Retina (tissue), 1 donor: ENCODE data around the gene ZRANB3.
A peak's percentile ranks its signal among the peaks of the same experiment; 100 is the strongest.
"Not testable (repeated sequence)": the region's sequence is repeated elsewhere in the genome, so short reads cannot be mapped to it uniquely, and the experiment has no call there.

Experiments
- DNase-seq: peaks from one replicate; pipeline ENCODE4 v3.0.0-alpha.2; 2016

The ZRANB3 gene

GRCh38 chr2:135318808-135319207, 212.2 kb downstream of the ZRANB3 start:
- DNase-seq = no peak

GRCh38 chr2:135317375-135317774, 213.6 kb downstream of the ZRANB3 start:
- DNase-seq = no peak

GRCh38 chr2:135311962-135312361, 219.1 kb downstream of the ZRANB3 start:
- DNase-seq = no peak

GRCh38 chr2:135311268-135311667, 219.8 kb downstream of the ZRANB3 start:
- DNase-seq = no peak

GRCh38 chr2:135304694-135305093, 226.3 kb downstream of the ZRANB3 start:
- no peak for DNase-seq

- no peak for DNase-seq
Measured at GRCh38 chr2:135299658-135300244, 231.3 kb downstream of the ZRANB3 start.

GRCh38 chr2:135299165-135299564, 231.9 kb downstream of the ZRANB3 start:
- peak; percentile 3 for DNase-seq

- DNase-seq = not testable (repeated sequence)
Measured at GRCh38 chr2:135287121-135287520, 243.9 kb downstream of the ZRANB3 start.

- no peak for DNase-seq
Measured at GRCh38 chr2:135285391-135285790, 245.6 kb downstream of the ZRANB3 start.

- no peak for DNase-seq
Measured at GRCh38 chr2:135281379-135281778, 249.6 kb downstream of the ZRANB3 start.

GRCh38 chr2:135279209-135279608, 251.8 kb downstream of the ZRANB3 start:
- DNase-seq = no peak

GRCh38 chr2:135276525-135276924, 254.5 kb downstream of the ZRANB3 start:
- DNase-seq = no peak

- no peak for DNase-seq
Measured at GRCh38 chr2:135271006-135271405, 260.0 kb downstream of the ZRANB3 start.

- no peak for DNase-seq
Measured at GRCh38 chr2:135265960-135266490, 265.0 kb downstream of the ZRANB3 start.

- DNase-seq = no peak
Measured at GRCh38 chr2:135259123-135259522, 271.9 kb downstream of the ZRANB3 start.

GRCh38 chr2:135258193-135258592, 272.8 kb downstream of the ZRANB3 start:
- DNase-seq = no peak

- no peak for DNase-seq
Measured at GRCh38 chr2:135257383-135258090, 273.5 kb downstream of the ZRANB3 start.

- no peak for DNase-seq
Measured at GRCh38 chr2:135256531-135257260, 274.3 kb downstream of the ZRANB3 start.

GRCh38 chr2:135255208-135255607, 275.8 kb downstream of the ZRANB3 start:
- no peak for DNase-seq

- no peak for DNase-seq
Measured at GRCh38 chr2:135252805-135253458, 278.1 kb downstream of the ZRANB3 start.

GRCh38 chr2:135248611-135249010, 282.4 kb downstream of the ZRANB3 start:
- no peak for DNase-seq

GRCh38 chr2:135246711-135247270, 284.2 kb downstream of the ZRANB3 start:
- DNase-seq = peak; percentile 30

GRCh38 chr2:135245071-135245470, 285.9 kb downstream of the ZRANB3 start:
- DNase-seq = no peak
